Keratinocyte (primary cell): ENCODE results near the gene PLEKHD1. TPM values are rescaled to one million over a fixed set of nuclear protein-coding genes. Genes with fewer than 3 reads are reported as not detected.

Experiments used
- DNase-seq: peaks from one replicate; pipeline ENCODE4 v3.0.0-alpha.2; 2011; ENCODE audit warnings: low read depth, missing footprints, low spot score
- FAIRE-seq: peaks from 2 replicates; lab custom pipeline; 2011; peaks lifted over from hg19 to GRCh38; lab: Jason Lieb, UNC
- H2AFZ ChIP-seq: 2 replicates; pipeline ENCODE4 v1.6.0; 2012; ENCODE audit warnings: low read length, control low read depth, inconsistent platforms; ENCODE audit not compliant: control insufficient read depth
- H3K27ac ChIP-seq: 2 replicates; pipeline ENCODE4 v1.5.1; 2011; ENCODE audit warnings: low read length; ENCODE audit not compliant: control insufficient read depth, insufficient read depth
- H3K27me3 ChIP-seq: 3 replicates; pipeline ENCODE4 v1.6.0; 2011; ENCODE audit warnings: low read length; ENCODE audit not compliant: control insufficient read depth, insufficient read depth; ENCODE audit errors: extremely low read depth
- H3K36me3 ChIP-seq, 2 experiments: 2 replicates in 1 of 2; 3 replicates in 1 of 2; pipeline ENCODE4 v1.5.1; 2011; ENCODE audit warnings: low read length in 2 of 2, mild to moderate bottlenecking in 1 of 2; ENCODE audit not compliant: control insufficient read depth in 2 of 2, insufficient read depth in 2 of 2; ENCODE audit errors: extremely low read depth in 1 of 2
- H3K4me1 ChIP-seq: 3 replicates; pipeline ENCODE4 v1.5.1; 2011; ENCODE audit warnings: low read length; ENCODE audit not compliant: control insufficient read depth, insufficient read depth; ENCODE audit errors: extremely low read depth
- H3K4me2 ChIP-seq: 3 replicates; pipeline ENCODE4 v1.6.0; 2011; ENCODE audit warnings: low read depth, low read length; ENCODE audit not compliant: control insufficient read depth, insufficient read depth; ENCODE audit errors: extremely low read depth
- H3K4me3 ChIP-seq, 3 experiments: fragments of 200-600 bp in 1 of 3; sonication (generic) in 1 of 3; 2 replicates in 2 of 3; 3 replicates in 1 of 3; pipeline ENCODE4 v1.5.1; 2011 to 2016; ENCODE audit warnings: low read length in 3 of 3, mild to moderate bottlenecking in 3 of 3, control low read depth in 2 of 3, inconsistent platforms in 1 of 3, low read depth in 1 of 3, mixed read lengths in 1 of 3, mixed run types in 1 of 3, moderate library complexity in 1 of 3; ENCODE audit not compliant: control insufficient read depth in 2 of 3, insufficient read depth in 2 of 3; ENCODE audit errors: extremely low read depth in 1 of 3
- H3K79me2 ChIP-seq: 2 replicates; pipeline ENCODE4 v1.6.0; 2012; ENCODE audit warnings: low read length; ENCODE audit not compliant: control insufficient read depth, insufficient read depth
- H3K9ac ChIP-seq: 3 replicates; pipeline ENCODE4 v1.6.0; 2011; ENCODE audit warnings: low read length; ENCODE audit not compliant: control insufficient read depth, insufficient read depth; ENCODE audit errors: extremely low read depth
- H3K9me1 ChIP-seq: 3 replicates; pipeline ENCODE4 v1.6.0; 2011; ENCODE audit warnings: low read length; ENCODE audit not compliant: control insufficient read depth, insufficient read depth; ENCODE audit errors: extremely low read depth
- H3K9me3 ChIP-seq: 2 replicates; pipeline ENCODE4 v1.5.1; 2012; ENCODE audit warnings: low read depth, low read length; ENCODE audit not compliant: control insufficient read depth
- H4K20me1 ChIP-seq: 3 replicates; pipeline ENCODE4 v1.6.0; 2011; ENCODE audit warnings: low read length; ENCODE audit not compliant: control insufficient read depth, insufficient read depth; ENCODE audit errors: extremely low read depth
- CTCF ChIP-seq, 3 experiments: IDR thresholded peaks in 1 of 3; conservative IDR thresholded peaks in 1 of 3; optimal IDR thresholded peaks in 1 of 3; 2 replicates in 2 of 3; 3 replicates in 1 of 3; pipeline versions ENCODE3 to v1.5.1; 2011; ENCODE audit warnings: low read length in 3 of 3, mild to moderate bottlenecking in 3 of 3, moderate library complexity in 2 of 3, control low read depth in 1 of 3, inconsistent platforms in 1 of 3; ENCODE audit not compliant: insufficient read depth in 2 of 3; ENCODE audit errors: extremely low read depth in 1 of 3
- EZH2 ChIP-seq: IDR thresholded peaks from one replicate; pipeline ENCODE4 v1.6.1; 2012; ENCODE audit warnings: inconsistent platforms, mild to moderate bottlenecking, low read length, moderate library complexity
- dilution Hi-C: fragments of 300-500 bp; cut with MboI; formaldehyde crosslinking; loops from one replicate; pipeline ENCODE4 v1.7.0; 2020; ENCODE audit warnings: low sequenced_read_pairs; ENCODE audit not compliant: extremely low pct_ligation_motif_present
- polyA plus RNA-seq, 5 experiments: library from polyadenylated mRNA; depleted of rRNA in 3 of 5; stranded (reverse) in 3 of 5; stranded (forward) in 1 of 5; unstranded in 1 of 5; fragments of >200 nt; gene quantifications; 1 replicate in 1 of 5; 2 replicates in 3 of 5; 3 replicates in 1 of 5; pipeline versions ENCODE4 v1.2.1 to v1.2.3, GENCODE V29; 2011 to 2012; ENCODE audit warnings: missing spikeins in 2 of 5, low read depth in 1 of 5, low replicate concordance in 1 of 5

PLEKHD1 gene
- polyA plus RNA-seq, 1 donor (not counting 4 experiments of a cell fraction or from before 2014, with no cell fraction given) = 0.01 TPM

GRCh38 chr14:69535230-69535848 lies 50.8 kb downstream of the PLEKHD1 start:
- no peak overlapping the region for H3K9ac ChIP-seq
- H3K9me3 ChIP-seq = no peaks in the 10 kb centered on the region
- TF ChIP-seq CTCF (optimal IDR thresholded peaks at IDR 0.05 in 1 of 3, IDR thresholded peaks at IDR 0.05 in 1 of 3, conservative IDR thresholded peaks at IDR 0.05 in 1 of 3; ENCODE audit: extremely low read depth in 1 of 3, insufficient read depth in 2 of 3, low read length in 3 of 3) (peak; percentile 78 to 89 (median 83)), EZH2 (no peak)
- H3K27ac ChIP-seq = no peak overlapping the region
- DNase-seq (no peak), FAIRE-seq (peak; percentile 81)
- no peaks in the 10 kb centered on the region for H4K20me1 ChIP-seq
- H3K27me3 ChIP-seq = peaks cover 3% of the 10 kb centered on the region
- H3K9me1 ChIP-seq = no peaks in the 10 kb centered on the region
- no peak overlapping the region for H2AFZ ChIP-seq
- peaks cover 7% of the 10 kb centered on the region for H3K4me1 ChIP-seq
- dilution Hi-C loops = no loop called here
- H3K4me2 ChIP-seq = no peak overlapping the region
- no peak overlapping the region for H3K4me3 ChIP-seq
- no peaks in the 10 kb centered on the region for H3K79me2 ChIP-seq
- no peaks in the 10 kb centered on the region for H3K36me3 ChIP-seq

DNA sequence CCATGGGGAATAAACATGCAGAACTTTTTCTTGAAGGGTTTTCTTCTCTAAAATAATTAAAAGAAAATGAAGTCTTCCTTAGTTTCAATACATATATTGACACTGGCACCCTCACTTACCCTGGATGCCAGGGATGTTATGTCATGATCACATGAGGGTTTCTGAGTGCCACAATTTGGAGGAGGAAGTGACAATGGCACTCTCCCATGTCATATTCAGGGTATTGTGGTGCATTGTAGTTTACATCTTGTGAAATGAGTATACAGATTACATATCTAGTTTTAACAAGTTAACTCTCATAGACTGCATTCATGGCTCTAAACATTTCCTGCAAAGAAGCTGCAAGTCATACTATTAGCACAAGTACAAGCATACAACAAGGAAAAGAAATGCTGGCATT lies 52.4 kb downstream of the PLEKHD1 start:
- no peak for TF ChIP-seq EZH2
- Histone ChIP-seq H3K36me3 (no peaks in the 10 kb centered on the region), H3K4me3 (no peak overlapping the region), H3K9me3 (no peaks in the 10 kb centered on the region), H2AFZ (no peak overlapping the region), H4K20me1 (no peaks in the 10 kb centered on the region), H3K9me1 (no peaks in the 10 kb centered on the region), H3K4me2 (no peak overlapping the region), H3K79me2 (no peaks in the 10 kb centered on the region), H3K9ac (no peak overlapping the region), H3K4me1 (peaks cover 7% of the 10 kb centered on the region), H3K27ac (no peak overlapping the region), H3K27me3 (peaks cover 3% of the 10 kb centered on the region)
- FAIRE-seq (no peak), DNase-seq (no peak)
- dilution Hi-C loops = no loop called here

DNA sequence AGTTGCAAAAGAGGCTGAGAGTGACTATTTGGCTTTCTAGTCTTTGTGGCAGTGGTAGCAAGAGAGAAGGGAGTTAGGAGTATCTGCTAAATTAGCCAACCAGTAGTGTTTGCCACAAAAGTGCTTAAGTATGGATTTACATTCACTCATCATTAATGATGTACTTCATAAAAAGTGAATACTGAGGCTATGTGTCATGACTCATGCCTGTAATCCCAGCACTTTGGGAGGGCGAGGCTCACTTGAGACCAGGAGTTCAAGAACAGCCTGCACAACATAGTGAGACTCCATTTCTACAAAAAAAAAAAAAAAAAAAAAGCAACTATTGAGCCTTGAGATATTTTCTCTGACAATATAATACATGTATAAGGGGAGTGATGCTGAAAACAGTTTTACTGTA lies 53.4 kb downstream of the PLEKHD1 start:
- Histone ChIP-seq H3K4me2 (no peak overlapping the region), H3K27ac (no peak overlapping the region), H3K9me1 (no peaks in the 10 kb centered on the region), H3K9me3 (no peaks in the 10 kb centered on the region), H2AFZ (no peak overlapping the region), H3K9ac (no peak overlapping the region), H3K4me1 (peaks cover 2% of the 10 kb centered on the region), H4K20me1 (no peaks in the 10 kb centered on the region), H3K79me2 (no peaks in the 10 kb centered on the region), H3K4me3 (no peak overlapping the region), H3K36me3 (no peaks in the 10 kb centered on the region), H3K27me3 (peaks cover 3% of the 10 kb centered on the region)
- dilution Hi-C loops = no loop called here
- DNase-seq = no peak
- TF ChIP-seq EZH2 = no peak
- TF ChIP-seq CTCF (optimal IDR thresholded peaks at IDR 0.05 in 1 of 3, IDR thresholded peaks at IDR 0.05 in 1 of 3, conservative IDR thresholded peaks at IDR 0.05 in 1 of 3; ENCODE audit: extremely low read depth in 1 of 3, insufficient read depth in 2 of 3, low read length in 3 of 3) = no peak
- FAIRE-seq = no peak
